T-helper 1 cell treated with Interleukin-12 subunit alpha and Interleukin-12 subunit beta and Interleukin-4 antibody, amounts not matched to agents 30 μg/mL and 1 μg/mL, for 36 hours (primary cell): ENCODE results near the gene TOM1L2.

Experiments used
- H3K27ac Mint-ChIP-seq: one replicate; pipeline ENCODE4 v1.8.0; 2021; ENCODE audit warnings: mild to moderate bottlenecking, mixed read lengths
- H3K27me3 Mint-ChIP-seq: one replicate; pipeline ENCODE4 v1.8.0; 2021; ENCODE audit warnings: low read depth, mixed read lengths
- H3K36me3 Mint-ChIP-seq: one replicate; pipeline ENCODE4 v1.8.0; 2021; ENCODE audit warnings: low read depth, mixed read lengths
- H3K4me1 Mint-ChIP-seq: one replicate; pipeline ENCODE4 v1.8.0; 2021; ENCODE audit warnings: low read depth, mixed read lengths
- H3K4me3 Mint-ChIP-seq: one replicate; pipeline ENCODE4 v1.8.0; 2021; ENCODE audit warnings: mild to moderate bottlenecking, moderate library complexity, mixed read lengths
- H3K9me3 Mint-ChIP-seq: one replicate; pipeline ENCODE4 v1.8.0; 2021; ENCODE audit warnings: mixed read lengths

Gene TOM1L2

DNA sequence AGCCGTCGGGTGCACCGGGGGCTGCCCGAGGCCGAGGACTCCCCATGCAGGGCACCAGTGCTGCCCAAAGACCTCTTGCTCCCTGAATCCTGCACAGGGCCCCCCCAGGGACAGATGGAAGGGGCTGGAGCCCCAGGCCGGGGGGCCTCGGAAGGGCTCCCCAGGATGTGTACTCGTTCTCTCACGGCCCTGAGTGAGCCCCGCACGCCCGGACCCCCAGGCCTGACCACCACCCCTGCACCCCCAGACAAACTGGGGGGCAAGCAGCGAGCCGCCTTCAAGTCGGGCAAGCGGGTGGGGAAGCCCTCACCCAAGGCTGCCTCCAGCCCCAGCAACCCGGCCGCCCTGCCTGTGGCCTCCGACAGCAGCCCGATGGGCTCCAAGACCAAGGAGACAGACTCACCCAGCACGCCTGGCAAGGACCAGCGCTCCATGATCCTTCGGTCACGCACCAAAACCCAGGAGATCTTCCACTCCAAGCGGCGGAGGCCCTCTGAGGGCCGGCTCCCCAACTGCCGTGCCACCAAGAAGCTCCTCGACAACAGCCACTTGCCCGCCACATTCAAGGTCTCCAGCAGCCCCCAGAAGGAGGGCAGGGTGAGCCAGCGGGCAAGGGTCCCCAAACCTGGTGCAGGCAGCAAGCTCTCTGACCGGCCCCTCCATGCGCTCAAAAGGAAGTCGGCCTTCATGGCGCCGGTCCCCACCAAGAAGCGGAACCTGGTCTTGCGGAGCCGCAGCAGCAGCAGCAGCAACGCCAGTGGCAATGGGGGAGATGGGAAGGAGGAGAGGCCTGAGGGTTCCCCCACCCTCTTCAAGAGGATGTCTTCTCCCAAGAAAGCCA is 176.0 kb downstream of the TOM1L2 start:
- Mint-ChIP-seq H3K4me1 (peaks cover 19% of the 10 kb centered on the region), H3K36me3 (peaks cover 5% of the 10 kb centered on the region), H3K4me3 (no peak overlapping the region), H3K9me3 (no peaks in the 10 kb centered on the region), H3K27ac (no peak overlapping the region), H3K27me3 (no peaks in the 10 kb centered on the region)

DNA sequence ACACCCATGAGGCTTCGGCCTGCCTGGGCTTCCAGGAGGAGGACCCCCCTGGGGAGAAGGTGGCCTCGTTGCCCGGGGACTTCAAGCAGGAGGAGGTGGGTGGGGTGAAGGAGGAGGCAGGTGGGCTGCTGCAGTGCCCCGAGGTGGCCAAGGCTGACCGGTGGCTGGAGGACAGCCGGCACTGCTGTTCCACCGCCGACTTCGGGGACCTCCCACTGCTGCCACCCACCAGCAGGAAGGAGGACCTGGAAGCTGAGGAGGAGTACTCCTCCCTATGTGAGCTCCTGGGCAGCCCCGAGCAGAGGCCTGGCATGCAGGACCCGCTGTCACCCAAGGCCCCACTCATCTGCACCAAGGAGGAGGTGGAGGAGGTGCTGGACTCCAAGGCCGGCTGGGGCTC is 176.9 kb downstream of the TOM1L2 start:
- no peak overlapping the region for H3K27ac Mint-ChIP-seq
- peaks cover 5% of the 10 kb centered on the region for H3K36me3 Mint-ChIP-seq
- H3K4me1 Mint-ChIP-seq = peaks cover 19% of the 10 kb centered on the region
- H3K9me3 Mint-ChIP-seq = no peaks in the 10 kb centered on the region
- no peaks in the 10 kb centered on the region for H3K27me3 Mint-ChIP-seq
- no peak overlapping the region for H3K4me3 Mint-ChIP-seq

GRCh38 chr17:17794382-17794781 is 177.8 kb downstream of the TOM1L2 start:
- Mint-ChIP-seq H3K9me3 (no peaks in the 10 kb centered on the region), H3K27ac (no peak overlapping the region), H3K36me3 (peaks cover 5% of the 10 kb centered on the region), H3K27me3 (no peaks in the 10 kb centered on the region), H3K4me3 (no peak overlapping the region), H3K4me1 (peaks cover 19% of the 10 kb centered on the region)
